ENCODE measurements around the gene KCNK1. TPM values are rescaled to one million over a fixed set of nuclear protein-coding genes. Genes with fewer than 3 reads are reported as not detected.
A peak's percentile ranks its signal among the peaks of the same experiment; 100 is the strongest.

The KCNK1 gene
- total RNA-seq, 1 experiment from 2014 or later: 24.3 TPM

- intact Hi-C loops (cut with micrococcal nuclease): no loop called here
- Mint-ChIP-seq H3K27ac (ENCODE audit: low read depth, unreplicated experiment) (no peak overlapping the region), H3K4me3 (ENCODE audit: unreplicated experiment) (no peak overlapping the region), H3K4me1 (ENCODE audit: insufficient read depth, unreplicated experiment) (peaks cover 9% of the 10 kb centered on the region), H3K27me3 (ENCODE audit: insufficient read depth, unreplicated experiment) (no peaks in the 10 kb centered on the region), H3K9me3 (ENCODE audit: unreplicated experiment) (peaks cover 10% of the 10 kb centered on the region), H3K36me3 (ENCODE audit: insufficient read depth, unreplicated experiment) (peaks cover 15% of the 10 kb centered on the region)
- no TSS peak for BruUV-seq (replicated peaks)
- no peak for TF ChIP-seq CTCF (IDR thresholded peaks at IDR 0.05; ENCODE audit: unreplicated experiment)
- ChIA-PET CTCF (interaction anchor here (0.5 to 3.2 kb wide), 6 partner anchors 10 to 432 kb away, joined by 3 to 15 read pairs (median 4); no protein-coding TSS in a partner anchor), POLR2A (interaction anchor here (0.6 to 1.7 kb wide), 8 partner anchors 10 to 143 kb away, joined by 3 to 5 read pairs (median 4); no protein-coding TSS in a partner anchor)
- DNase-seq (ENCODE audit: unreplicated experiment): no peak
Measured at GRCh38 chr1:233631810-233632405, 18.0 kb downstream of the KCNK1 start.

GRCh38 chr1:233632436-233632835 lies 18.5 kb downstream of the KCNK1 start:
- ChIA-PET CTCF (interaction anchor here (0.5 to 3.2 kb wide), 4 partner anchors 9 to 191 kb away, joined by 4 to 15 read pairs (median 5); no protein-coding TSS in a partner anchor), POLR2A (interaction anchor here (0.5 to 1.7 kb wide), 7 partner anchors 9 to 144 kb away, joined by 3 to 5 read pairs (median 3); no protein-coding TSS in a partner anchor)
- no peak overlapping the region for H3K27ac Mint-ChIP-seq (ENCODE audit: low read depth, unreplicated experiment)
- no peak overlapping the region for H3K4me3 Mint-ChIP-seq (ENCODE audit: unreplicated experiment)
- intact Hi-C loops (cut with micrococcal nuclease): no loop called here
- DNase-seq (ENCODE audit: unreplicated experiment): no peak
- no peak for TF ChIP-seq CTCF (IDR thresholded peaks at IDR 0.05; ENCODE audit: unreplicated experiment)
- H3K27me3 Mint-ChIP-seq (ENCODE audit: insufficient read depth, unreplicated experiment): no peaks in the 10 kb centered on the region
- H3K9me3 Mint-ChIP-seq (ENCODE audit: unreplicated experiment): peaks cover 10% of the 10 kb centered on the region
- H3K36me3 Mint-ChIP-seq (ENCODE audit: insufficient read depth, unreplicated experiment): peaks cover 19% of the 10 kb centered on the region
- BruUV-seq (replicated peaks): no TSS peak
- H3K4me1 Mint-ChIP-seq (ENCODE audit: insufficient read depth, unreplicated experiment): peaks cover 9% of the 10 kb centered on the region

- ChIA-PET CTCF (interaction anchor here (0.6 to 1.2 kb wide), 4 partner anchors 17 to 401 kb away, joined by 3 read pairs; no protein-coding TSS in a partner anchor), POLR2A (interaction anchor here (0.6 to 2.5 kb wide), 6 partner anchors 9 to 32 kb away, joined by 3 to 12 read pairs (median 3); partner anchors contain the start of gene KCNK1)
- H3K4me1 Mint-ChIP-seq (ENCODE audit: insufficient read depth, unreplicated experiment): peaks cover 26% of the 10 kb centered on the region
- no TSS peak for BruUV-seq (replicated peaks)
- peak; percentile 78 for DNase-seq (ENCODE audit: unreplicated experiment)
- peaks cover 21% of the 10 kb centered on the region for H3K36me3 Mint-ChIP-seq (ENCODE audit: insufficient read depth, unreplicated experiment)
- no peaks in the 10 kb centered on the region for H3K27me3 Mint-ChIP-seq (ENCODE audit: insufficient read depth, unreplicated experiment)
- H3K4me3 Mint-ChIP-seq (ENCODE audit: unreplicated experiment): no peak overlapping the region
- no peak for TF ChIP-seq CTCF (IDR thresholded peaks at IDR 0.05; ENCODE audit: unreplicated experiment)
- intact Hi-C loops (cut with micrococcal nuclease): no loop called here
- no peak overlapping the region for H3K27ac Mint-ChIP-seq (ENCODE audit: low read depth, unreplicated experiment)
- H3K9me3 Mint-ChIP-seq (ENCODE audit: unreplicated experiment): peaks cover 10% of the 10 kb centered on the region
Measured at GRCh38 chr1:233635765-233636502, 22.0 kb downstream of the KCNK1 start.

DNA sequence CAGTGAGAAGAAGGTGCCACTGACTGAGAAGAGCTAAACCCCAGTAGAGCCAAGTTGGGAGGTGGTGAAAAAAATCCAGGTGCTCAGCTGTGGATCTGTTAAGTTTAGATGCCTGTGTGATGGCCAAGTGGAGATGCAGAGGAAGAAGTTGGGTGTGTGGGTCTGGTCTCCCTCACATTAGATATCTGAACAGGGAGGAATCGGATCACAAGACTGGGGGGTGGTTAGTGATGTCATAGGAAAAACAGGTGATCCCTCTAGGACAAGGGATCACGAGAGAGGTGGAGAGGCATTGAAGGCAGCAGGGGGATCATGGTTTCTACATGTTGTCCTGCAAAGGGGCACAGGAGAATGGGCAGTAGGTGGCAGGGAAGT lies 22.6 kb downstream of the KCNK1 start:
- Mint-ChIP-seq H3K36me3 (ENCODE audit: insufficient read depth, unreplicated experiment) (peaks cover 22% of the 10 kb centered on the region), H3K27ac (ENCODE audit: low read depth, unreplicated experiment) (no peak overlapping the region)
- intact Hi-C loops (cut with micrococcal nuclease): no loop called here

More for the DNA sequence above, 22.6 kb downstream of the KCNK1 start:
- no TSS peak for BruUV-seq (replicated peaks)
- no peak for DNase-seq (ENCODE audit: unreplicated experiment)
- Mint-ChIP-seq H3K4me1 (ENCODE audit: insufficient read depth, unreplicated experiment) (peaks cover 27% of the 10 kb centered on the region), H3K9me3 (ENCODE audit: unreplicated experiment) (peaks cover 10% of the 10 kb centered on the region), H3K4me3 (ENCODE audit: unreplicated experiment) (no peak overlapping the region), H3K27me3 (ENCODE audit: insufficient read depth, unreplicated experiment) (no peaks in the 10 kb centered on the region)
- TF ChIP-seq CTCF (IDR thresholded peaks at IDR 0.05; ENCODE audit: unreplicated experiment): no peak
- POLR2A ChIA-PET: interaction anchor here (0.6 to 2.5 kb wide), 5 partner anchors 9 to 32 kb away, joined by 3 to 12 read pairs (median 3); no protein-coding TSS in a partner anchor
- CTCF ChIA-PET: interaction anchor here (1.2 kb wide), 2 partner anchors 17 to 154 kb away, joined by 3 read pairs; no protein-coding TSS in a partner anchor
